Endothelial cell of umbilical vein (primary cell): ENCODE data around the gene RNASE9. TPM values are rescaled to one million over a fixed set of nuclear protein-coding genes. Genes with fewer than 3 reads are reported as not detected.

Experiments used
- BruUV-seq: library from RNA; stranded (reverse); fragments of 400-500 nt; replicated peaks from 2 replicates; lab custom pipeline; 2021; lab: Mats Ljungman, UMichigan
- CTCF ChIA-PET: fragments of 300-600, 350-600 bp; sonication (Branson Sonifier 250); formaldehyde crosslinking; loops from one replicate; lab custom pipeline; 2021; ENCODE audit warnings: antibody characterized with exemption, inconsistent platforms; lab: Charles Lee
- POLR2A ChIA-PET: fragments of 300-600, 350-600 bp; sonication (Branson Sonifier 250); formaldehyde crosslinking; loops from one replicate; lab custom pipeline; 2021; ENCODE audit warnings: antibody characterized with exemption, inconsistent platforms; lab: Charles Lee
- DNase-seq: peaks from one replicate; pipeline ENCODE4 v3.0.0-alpha.2; 2011; ENCODE audit warnings: low read depth, low spot score
- FAIRE-seq: peaks from 2 replicates; lab custom pipeline; 2011; peaks lifted over from hg19 to GRCh38; lab: Jason Lieb, UNC
- H2AFZ ChIP-seq: 2 replicates; pipeline ENCODE4 v1.6.0; 2012; ENCODE audit warnings: low read depth, low read length, control low read depth, inconsistent platforms
- H3K27ac ChIP-seq: 2 replicates; pipeline ENCODE4 v1.5.1; 2011; ENCODE audit warnings: low read depth, mild to moderate bottlenecking, control low read depth, low read length, moderate library complexity; ENCODE audit not compliant: insufficient read depth
- H3K27me3 ChIP-seq, 2 experiments: 2 replicates each; pipeline versions ENCODE4 v1.6.0 to v1.6.1; 2011; ENCODE audit warnings: low read length in 2 of 2, mixed read lengths in 1 of 2; ENCODE audit not compliant: control insufficient read depth in 2 of 2, insufficient read depth in 2 of 2
- H3K36me3 ChIP-seq, 2 experiments: 2 replicates in 1 of 2; 3 replicates in 1 of 2; pipeline ENCODE4 v1.5.1; 2011; ENCODE audit warnings: low read length in 2 of 2, mild to moderate bottlenecking in 1 of 2, moderate library complexity in 1 of 2; ENCODE audit not compliant: control insufficient read depth in 2 of 2, insufficient read depth in 2 of 2; ENCODE audit errors: extremely low read depth in 1 of 2
- H3K4me1 ChIP-seq: 3 replicates; pipeline ENCODE4 v1.5.1; 2011; ENCODE audit warnings: mild to moderate bottlenecking, low read length; ENCODE audit not compliant: control insufficient read depth, insufficient read depth; ENCODE audit errors: extremely low read depth
- H3K4me2 ChIP-seq: 2 replicates; pipeline ENCODE4 v1.6.1; 2011; ENCODE audit warnings: low read length, control low read depth, mixed read lengths; ENCODE audit not compliant: insufficient read depth
- H3K4me3 ChIP-seq, 3 experiments: fragments of 200-600 bp in 1 of 3; sonication (generic), shearing (Covaris generic) in 1 of 3; replicated peaks in 1 of 3; 2 replicates each; pipeline ENCODE4 v1.5.1; 2011 to 2016; ENCODE audit warnings: control low read depth in 3 of 3, low read length in 3 of 3, mild to moderate bottlenecking in 2 of 3, inconsistent platforms in 1 of 3, low read depth in 1 of 3, moderate library complexity in 1 of 3; ENCODE audit not compliant: insufficient read depth in 1 of 3
- H3K79me2 ChIP-seq: 2 replicates; pipeline ENCODE4 v1.6.0; 2012; ENCODE audit warnings: low read length, inconsistent platforms; ENCODE audit not compliant: control insufficient read depth, insufficient read depth
- H3K9ac ChIP-seq: replicated peaks from 2 replicates; pipeline ENCODE3; 2011; ENCODE audit warnings: low read length, control low read depth; ENCODE audit not compliant: insufficient read depth; ENCODE audit errors: extremely low read depth
- H3K9me1 ChIP-seq: replicated peaks from 3 replicates; pipeline ENCODE4 v1.6.0; 2011; ENCODE audit warnings: mild to moderate bottlenecking, low read length; ENCODE audit not compliant: control insufficient read depth, insufficient read depth; ENCODE audit errors: extremely low read depth
- H3K9me3 ChIP-seq: replicated peaks from 2 replicates; pipeline ENCODE4 v1.5.1; 2012; ENCODE audit warnings: low read length, inconsistent platforms; ENCODE audit not compliant: control insufficient read depth, insufficient read depth
- H4K20me1 ChIP-seq: replicated peaks from 2 replicates; pipeline ENCODE3; 2011; ENCODE audit warnings: mild to moderate bottlenecking, low read length; ENCODE audit not compliant: control insufficient read depth, insufficient read depth; ENCODE audit errors: extremely low read depth
- CTCF ChIP-seq, 2 donors: IDR thresholded peaks; 1 replicate in 1 of 2; 2 replicates in 1 of 2; pipeline ENCODE4 v1.5.1; 2011; ENCODE audit warnings: low read length in 2 of 2, mild to moderate bottlenecking in 2 of 2, moderate library complexity in 2 of 2, control low read depth in 1 of 2, inconsistent platforms in 1 of 2, low read depth in 1 of 2; ENCODE audit not compliant: insufficient read depth in 1 of 2; ENCODE audit errors: extremely low read depth in 1 of 2
- EZH2 ChIP-seq: IDR thresholded peaks from 2 replicates; pipeline ENCODE4 v1.6.1; 2012; ENCODE audit warnings: borderline replicate concordance, low read depth, mild to moderate bottlenecking, moderate library complexity, low read length, inconsistent platforms; ENCODE audit not compliant: severe bottlenecking
- FOS ChIP-seq: IDR thresholded peaks from 2 replicates; pipeline ENCODE4 v1.6.1; 2011; ENCODE audit warnings: mild to moderate bottlenecking, low read length, moderate library complexity, borderline replicate concordance; ENCODE audit not compliant: insufficient read depth
- GATA2 ChIP-seq: IDR thresholded peaks from 2 replicates; pipeline ENCODE4 v1.7.0; 2011; ENCODE audit warnings: low read depth, mild to moderate bottlenecking, moderate library complexity, mixed read lengths, low read length; ENCODE audit not compliant: insufficient read length, insufficient read depth
- JUN ChIP-seq: IDR thresholded peaks from 2 replicates; pipeline ENCODE4 v1.6.1; 2011; ENCODE audit warnings: borderline replicate concordance, low read depth; ENCODE audit not compliant: insufficient read length, insufficient read depth
- MAX ChIP-seq: IDR thresholded peaks from 2 replicates; pipeline ENCODE4 v1.6.1; 2011; ENCODE audit not compliant: insufficient read depth, insufficient read length
- MYC ChIP-seq: IDR thresholded peaks from one replicate; pipeline ENCODE4 v1.6.1; 2011; ENCODE audit warnings: mild to moderate bottlenecking, low read depth, low read length
- POLR2A ChIP-seq: IDR thresholded peaks from 2 replicates; pipeline ENCODE4 v1.6.1; 2012; ENCODE audit warnings: low read depth, mild to moderate bottlenecking, control low read depth, low read length
- POLR2AphosphoS5 ChIP-seq: IDR thresholded peaks from 2 replicates; pipeline ENCODE4 v1.6.1; 2012; ENCODE audit warnings: low read depth, mild to moderate bottlenecking, control low read depth, low read length, moderate library complexity; ENCODE audit not compliant: insufficient read depth
- dilution Hi-C: fragments of 300-500 bp; cut with MboI; formaldehyde crosslinking; loops from one replicate; pipeline ENCODE4 v1.15.0; 2019; ENCODE audit warnings: low sequenced_read_pairs; ENCODE audit not compliant: extremely low pct_ligation_motif_present
- intact Hi-C: fragments of 100-400 bp; cut with micrococcal nuclease; formaldehyde crosslinking; loops from one replicate; pipeline ENCODE4 v1.10.0; 2022
- polyA plus RNA-seq, 4 experiments: library from polyadenylated mRNA; depleted of rRNA in 3 of 4; stranded (reverse) in 3 of 4; unstranded in 1 of 4; fragments of >200 nt; gene quantifications; 2 replicates each; pipeline versions ENCODE4 v1.2.1 to v1.2.3, GENCODE V29; 2011 to 2012; ENCODE audit warnings: missing spikeins in 1 of 4
- total RNA-seq: library from RNA; stranded (reverse); gene quantifications from 2 replicates; pipeline ENCODE4 v1.2.3, GENCODE V29; 2021

RNASE9 gene
- total and polyA plus RNA-seq, 2 donors (not counting 3 experiments of a cell fraction or from before 2014, with no cell fraction given), result not detected

GRCh38 chr14:20610002-20610765 lies 49.3 kb upstream of the RNASE9 start:
- ChIA-PET CTCF (interaction anchor here (0.9 to 8.7 kb wide), 10 partner anchors 11 to 282 kb away, joined by 3 to 110 read pairs (median 4); partner anchors contain the start of genes PARP2 and TEP1), POLR2A (interaction anchor here (0.9 kb wide), 1 partner anchor 141 kb away, joined by 3 read pairs; the partner anchor contains the start of gene PNP)
- BruUV-seq, result no TSS peak
- H4K20me1 ChIP-seq, result no peaks in the 10 kb centered on the region
- no peaks in the 10 kb centered on the region for H3K79me2 ChIP-seq
- peaks cover 11% of the 10 kb centered on the region for H3K4me1 ChIP-seq
- TF ChIP-seq MAX (no peak), FOS (no peak), POLR2A (no peak), EZH2 (no peak), MYC (no peak), GATA2 (no peak), JUN (no peak), CTCF (IDR thresholded peaks at IDR 0.05; ENCODE audit: extremely low read depth in 1 of 2, insufficient read depth in 1 of 2, low read depth in 1 of 2, low read length in 2 of 2) (no peak), POLR2AphosphoS5 (no peak)
- FAIRE-seq (peak; percentile 69), DNase-seq (peak; percentile 79)
- no peaks in the 10 kb centered on the region for H3K36me3 ChIP-seq
- peak overlapping the region; percentile 72 to 100 (median 95) for H3K4me3 ChIP-seq
- H3K9ac ChIP-seq, result peak overlapping the region; percentile 74
- dilution Hi-C loops (no loop called here), intact Hi-C loops (loop anchor here (5.0 kb wide), 2 partner anchors 247 to 362 kb away; no protein-coding TSS in a partner anchor)
- H3K9me1 ChIP-seq, result no peaks in the 10 kb centered on the region
- H3K9me3 ChIP-seq, result no peaks in the 10 kb centered on the region
- H3K27me3 ChIP-seq, result peaks cover 3 to 6% of the 10 kb centered on the region in 2 experiments
- H2AFZ ChIP-seq, result peak overlapping the region; percentile 100
- no peak overlapping the region for H3K27ac ChIP-seq
- H3K4me2 ChIP-seq, result peak overlapping the region; percentile 76
